ENCODE data around the gene FANCL. TPM values are rescaled to one million over a fixed set of nuclear protein-coding genes. Genes with fewer than 3 reads are reported as not detected.
"Not testable (repeated sequence)": the region's sequence is repeated elsewhere in the genome, so short reads cannot be mapped to it uniquely, and the experiment has no call there.

Gene FANCL
- polyA plus RNA-seq, 1 experiment, result 18.8 TPM

DNA sequence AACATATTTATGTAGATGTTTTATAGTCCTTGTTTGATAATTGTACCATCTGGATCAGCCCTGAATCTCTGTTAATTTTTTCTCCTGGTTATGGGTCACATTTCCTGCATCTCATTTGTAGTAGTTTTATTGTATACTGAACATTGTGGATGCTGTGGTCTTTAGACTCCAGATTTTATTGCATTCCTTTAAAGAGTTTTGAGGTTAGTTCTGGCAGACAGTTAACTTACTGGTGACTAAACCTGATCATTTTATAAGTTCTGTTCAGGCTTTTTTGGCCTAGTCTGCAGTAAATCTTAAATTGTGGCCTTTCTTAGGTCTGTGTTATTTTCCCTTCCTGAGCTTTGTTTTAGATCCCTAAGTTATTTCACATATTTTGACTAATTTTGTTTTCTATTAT lies 84.3 kb downstream of the FANCL start:
- DNase-seq (ENCODE audit: low read depth, low spot score), result no peak
- TF ChIP-seq, protein P1, sequence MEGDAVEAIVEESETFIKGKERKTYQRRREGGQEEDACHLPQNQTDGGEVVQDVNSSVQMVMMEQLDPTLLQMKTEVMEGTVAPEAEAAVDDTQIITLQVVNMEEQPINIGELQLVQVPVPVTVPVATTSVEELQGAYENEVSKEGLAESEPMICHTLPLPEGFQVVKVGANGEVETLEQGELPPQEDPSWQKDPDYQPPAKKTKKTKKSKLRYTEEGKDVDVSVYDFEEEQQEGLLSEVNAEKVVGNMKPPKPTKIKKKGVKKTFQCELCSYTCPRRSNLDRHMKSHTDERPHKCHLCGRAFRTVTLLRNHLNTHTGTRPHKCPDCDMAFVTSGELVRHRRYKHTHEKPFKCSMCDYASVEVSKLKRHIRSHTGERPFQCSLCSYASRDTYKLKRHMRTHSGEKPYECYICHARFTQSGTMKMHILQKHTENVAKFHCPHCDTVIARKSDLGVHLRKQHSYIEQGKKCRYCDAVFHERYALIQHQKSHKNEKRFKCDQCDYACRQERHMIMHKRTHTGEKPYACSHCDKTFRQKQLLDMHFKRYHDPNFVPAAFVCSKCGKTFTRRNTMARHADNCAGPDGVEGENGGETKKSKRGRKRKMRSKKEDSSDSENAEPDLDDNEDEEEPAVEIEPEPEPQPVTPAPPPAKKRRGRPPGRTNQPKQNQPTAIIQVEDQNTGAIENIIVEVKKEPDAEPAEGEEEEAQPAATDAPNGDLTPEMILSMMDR (IDR thresholded peaks at IDR 0.05; ENCODE audit: low read depth, low read length), result no peak
- H3K27ac ChIP-seq (ENCODE audit: low read depth, low read length), result no peak overlapping the region
- H3K9me3 ChIP-seq (ENCODE audit: control insufficient read depth, insufficient read depth, low read length), result no peaks in the 10 kb centered on the region
- ChIA-PET POLR2A (no interaction called here), CTCF (interaction anchor here (1.6 kb wide), 1 partner anchor 251 kb away, joined by 5 read pairs; no protein-coding TSS in a partner anchor)
- no peak overlapping the region for H3K4me3 ChIP-seq (ENCODE audit: low read depth, low read length)
- no peaks in the 10 kb centered on the region for H3K27me3 ChIP-seq (ENCODE audit: control insufficient read depth, insufficient read depth, low read length)

DNA sequence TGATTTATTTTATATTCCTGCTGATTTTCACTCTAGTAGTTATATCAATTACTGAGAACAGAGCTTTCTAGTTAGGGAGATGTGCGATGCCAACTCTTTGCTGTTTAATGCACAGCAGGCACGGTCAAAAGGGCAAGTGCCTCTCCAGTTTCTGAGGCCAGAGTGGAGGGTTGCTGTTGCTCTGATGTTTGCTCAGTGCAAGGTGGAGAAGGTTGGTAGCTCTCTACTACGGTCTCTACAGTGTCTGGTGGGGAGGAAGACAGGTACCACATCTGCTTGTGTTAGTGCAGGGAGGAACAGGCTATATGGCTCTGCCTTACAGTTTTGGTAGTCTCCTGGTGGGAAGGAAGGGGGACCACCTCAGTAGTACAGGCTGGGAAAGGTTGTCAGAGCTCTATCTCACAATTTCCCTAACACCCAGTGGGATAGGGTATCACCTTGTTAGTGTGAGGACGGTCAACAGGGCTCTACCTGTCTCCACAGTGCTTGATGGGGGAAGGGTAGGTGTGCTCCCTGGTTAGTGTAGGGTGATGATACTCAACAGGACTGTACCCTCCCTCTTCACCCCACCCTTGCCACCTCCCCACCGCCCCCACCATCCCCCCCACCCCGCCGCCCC lies 85.9 kb downstream of the FANCL start:
- no peaks in the 10 kb centered on the region for H3K9me3 ChIP-seq (ENCODE audit: control insufficient read depth, insufficient read depth, low read length)
- CTCF ChIA-PET, result interaction anchor here (0.7 kb wide), 1 partner anchor 128 kb away, joined by 4 read pairs; no protein-coding TSS in a partner anchor
- DNase-seq (ENCODE audit: low read depth, low spot score), result no peak
- H3K27me3 ChIP-seq (ENCODE audit: control insufficient read depth, insufficient read depth, low read length), result no peaks in the 10 kb centered on the region
- no peak overlapping the region for H3K27ac ChIP-seq (ENCODE audit: low read depth, low read length)
- H3K4me3 ChIP-seq (ENCODE audit: low read depth, low read length), result no peak overlapping the region
- TF ChIP-seq, protein P1 (IDR thresholded peaks at IDR 0.05; ENCODE audit: low read depth, low read length), result no peak
- POLR2A ChIA-PET, result no interaction called here

DNA sequence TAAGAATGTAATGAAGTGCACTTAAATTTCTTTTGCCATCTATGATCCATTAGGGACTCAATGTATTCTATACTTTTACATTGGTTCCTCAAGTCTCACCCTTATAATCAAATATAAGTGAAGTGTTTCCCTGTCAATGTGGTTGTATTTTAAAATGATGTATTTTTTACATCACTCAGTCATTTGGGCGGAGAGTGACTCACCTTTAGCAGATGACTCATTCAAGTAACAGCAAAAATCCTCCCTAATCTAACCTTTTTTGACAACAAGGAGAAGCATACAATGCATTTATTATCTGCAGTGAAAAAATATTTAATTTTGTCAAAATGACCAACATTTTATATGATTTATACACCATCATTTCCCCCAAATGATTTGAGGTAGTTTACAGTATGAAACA lies 94.4 kb downstream of the FANCL start:
- TF ChIP-seq, protein P1 (IDR thresholded peaks at IDR 0.05; ENCODE audit: low read depth, low read length), result no peak
- ChIA-PET CTCF (no interaction called here), POLR2A (no interaction called here)
- no peaks in the 10 kb centered on the region for H3K9me3 ChIP-seq (ENCODE audit: control insufficient read depth, insufficient read depth, low read length)
- no peaks in the 10 kb centered on the region for H3K27me3 ChIP-seq (ENCODE audit: control insufficient read depth, insufficient read depth, low read length)
- no peak overlapping the region for H3K4me3 ChIP-seq (ENCODE audit: low read depth, low read length)
- H3K27ac ChIP-seq (ENCODE audit: low read depth, low read length), result no peak overlapping the region
- no peak for DNase-seq (ENCODE audit: low read depth, low spot score)

DNA sequence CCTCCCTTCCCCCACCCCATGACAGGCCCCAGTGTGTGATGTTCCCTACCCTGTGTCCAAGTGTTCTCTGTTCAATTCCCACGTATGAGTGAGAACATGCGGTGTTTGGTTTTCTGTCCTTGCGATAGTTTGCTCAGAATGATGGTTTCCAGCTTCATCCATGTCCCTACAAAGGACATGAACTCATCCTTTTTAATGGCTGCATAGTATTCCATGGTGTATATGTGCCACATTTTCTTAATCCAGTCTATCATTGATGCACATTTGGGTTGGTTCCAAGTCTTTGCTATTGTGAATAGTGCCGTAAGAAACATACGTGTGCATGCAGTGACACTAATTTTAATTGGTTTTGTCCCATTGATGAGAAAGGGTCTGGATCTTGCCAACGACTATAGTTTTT lies 95.4 kb downstream of the FANCL start:
- H3K27ac ChIP-seq (ENCODE audit: low read depth, low read length); H3K4me3 ChIP-seq (ENCODE audit: low read depth, low read length); DNase-seq (ENCODE audit: low read depth, low spot score); POLR2A ChIA-PET; CTCF ChIA-PET; H3K9me3 ChIP-seq (ENCODE audit: control insufficient read depth, insufficient read depth, low read length); H3K27me3 ChIP-seq (ENCODE audit: control insufficient read depth, insufficient read depth, low read length): not testable (repeated sequence)

DNA sequence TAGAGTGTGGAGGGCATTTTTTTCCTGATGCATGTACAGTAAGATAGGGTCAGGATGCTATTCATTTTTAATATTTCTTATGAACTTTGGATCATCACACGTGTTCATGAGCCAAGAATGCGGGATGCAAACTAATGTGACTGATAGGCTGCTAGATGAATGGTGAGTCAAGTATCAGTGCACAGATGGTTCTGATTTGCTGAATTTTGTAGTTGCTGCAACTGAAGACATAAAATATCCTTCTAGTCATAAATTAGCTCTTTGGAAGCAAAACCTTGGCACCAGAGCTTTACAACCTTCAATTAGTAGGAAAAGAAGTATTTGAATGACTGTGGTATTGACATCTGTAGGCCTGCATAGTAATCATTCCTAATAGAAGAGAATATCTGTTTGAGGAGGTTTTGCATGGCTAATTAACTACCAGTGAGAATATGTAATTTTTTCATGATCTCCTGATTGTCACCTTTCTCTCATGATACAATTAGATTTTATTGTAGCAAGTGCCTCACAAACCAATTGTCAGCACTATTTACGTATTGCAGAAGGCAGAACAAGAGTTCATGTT lies 100.5 kb downstream of the FANCL start:
- no peak overlapping the region for H3K4me3 ChIP-seq (ENCODE audit: low read depth, low read length)
- no peak overlapping the region for H3K27ac ChIP-seq (ENCODE audit: low read depth, low read length)
- POLR2A ChIA-PET, result no interaction called here
- CTCF ChIA-PET, result no interaction called here
- H3K9me3 ChIP-seq (ENCODE audit: control insufficient read depth, insufficient read depth, low read length), result no peaks in the 10 kb centered on the region
- TF ChIP-seq, protein P1 (IDR thresholded peaks at IDR 0.05; ENCODE audit: low read depth, low read length), result no peak
- DNase-seq (ENCODE audit: low read depth, low spot score), result no peak
- no peaks in the 10 kb centered on the region for H3K27me3 ChIP-seq (ENCODE audit: control insufficient read depth, insufficient read depth, low read length)
